SK-N-SH (cell line): Measurements from ENCODE around the gene PIK3R5. TPM values are rescaled to one million over a fixed set of nuclear protein-coding genes. Genes with fewer than 3 reads are reported as not detected.

Experiments used
- CTCF ChIA-PET: fragments of 300-600, 350-600 bp; formaldehyde crosslinking; extraction: SDS; loops from one replicate; lab custom pipeline; 2021; lab: Yijun Ruan, JAX
- POLR2A ChIA-PET: fragments of 350-600 bp; sonication (Branson Sonifier 250); formaldehyde crosslinking; extraction: SDS; loops from one replicate; lab custom pipeline; 2020; ENCODE audit warnings: antibody characterized with exemption, inconsistent platforms; lab: Yijun Ruan, JAX
- DNase-seq: peaks from one replicate; pipeline ENCODE4 v3.0.0; 2012
- H2AFZ ChIP-seq: fragments of 200-600 bp; sonication (generic); 2 replicates; pipeline ENCODE4 v1.8.1; 2016; ENCODE audit warnings: antibody characterized with exemption, mild to moderate bottlenecking, low read depth
- H3F3A ChIP-seq: fragments of 200-600 bp; sonication (generic); replicated peaks from 2 replicates; pipeline ENCODE3; 2016; ENCODE audit warnings: antibody characterized with exemption, mild to moderate bottlenecking; ENCODE audit not compliant: insufficient read depth
- H3K27ac ChIP-seq, 2 experiments: fragments of 200-500 bp in 1 of 2; fragments of 200-600 bp in 1 of 2; sonication (Bioruptor generic) in 1 of 2; sonication (generic), shearing (Covaris generic) in 1 of 2; 2 replicates each; pipeline versions ENCODE4 v1.5.1 to v1.6.1; 2014 to 2016; ENCODE audit warnings: low read depth in 2 of 2, inconsistent platforms in 1 of 2, low read length in 1 of 2, mild to moderate bottlenecking in 1 of 2, mixed read lengths in 1 of 2
- H3K27me3 ChIP-seq: fragments of 200-600 bp; sonication (generic), shearing (Covaris generic); 2 replicates; pipeline ENCODE4 v1.6.1; 2016; ENCODE audit warnings: mixed run types; ENCODE audit not compliant: insufficient read depth
- H3K36me3 ChIP-seq, 2 experiments: fragments of 200-500 bp in 1 of 2; fragments of 200-600 bp in 1 of 2; sonication (Bioruptor generic) in 1 of 2; sonication (generic) in 1 of 2; replicated peaks in 1 of 2; 2 replicates each; pipeline versions ENCODE3 to v1.5.1; 2014 to 2016; ENCODE audit warnings: low read length in 1 of 2, mild to moderate bottlenecking in 1 of 2; ENCODE audit not compliant: insufficient read depth in 2 of 2, control insufficient read depth in 1 of 2
- H3K4me1 ChIP-seq, 2 experiments: fragments of 200-500 bp in 1 of 2; fragments of 200-600 bp in 1 of 2; sonication (Bioruptor generic) in 1 of 2; sonication (generic), shearing (Covaris generic) in 1 of 2; 2 replicates each; pipeline versions ENCODE4 v1.5.1 to v1.6.1; 2014 to 2016; ENCODE audit warnings: low read depth in 1 of 2, low read length in 1 of 2, mixed run types in 1 of 2; ENCODE audit not compliant: insufficient read depth in 2 of 2, control insufficient read depth in 1 of 2
- H3K4me2 ChIP-seq: fragments of 200-600 bp; sonication (generic), shearing (Covaris generic); 2 replicates; pipeline ENCODE4 v1.6.1; 2017; ENCODE audit warnings: mixed run types
- H3K4me3 ChIP-seq, 2 experiments: fragments of 200-500 bp in 1 of 2; fragments of 200-600 bp in 1 of 2; sonication (Bioruptor generic) in 1 of 2; sonication (generic), shearing (Covaris generic) in 1 of 2; 2 replicates each; pipeline versions ENCODE4 v1.5.1 to v1.8.1; 2014 to 2016; ENCODE audit warnings: low read depth in 2 of 2, inconsistent platforms in 1 of 2, low read length in 1 of 2, mild to moderate bottlenecking in 1 of 2, mixed read lengths in 1 of 2, moderate library complexity in 1 of 2
- H3K79me2 ChIP-seq: fragments of 200-600 bp; sonication (generic); 2 replicates; pipeline ENCODE4 v1.8.1; 2017; ENCODE audit warnings: mild to moderate bottlenecking; ENCODE audit not compliant: insufficient read depth
- H3K9ac ChIP-seq: fragments of 200-600 bp; sonication (generic); 2 replicates; pipeline ENCODE4 v1.6.1; 2017; ENCODE audit warnings: mixed run types
- H3K9me2 ChIP-seq: fragments of 200-600 bp; sonication (generic); 2 replicates; pipeline ENCODE4 v1.6.1; 2017; ENCODE audit warnings: mixed run types
- H3K9me3 ChIP-seq: fragments of 200-600 bp; sonication (generic); 2 replicates; pipeline ENCODE4 v1.6.1; 2017; ENCODE audit warnings: mixed run types, mild to moderate bottlenecking, moderate library complexity
- H4K20me1 ChIP-seq: fragments of 200-600 bp; sonication (generic); 2 replicates; pipeline ENCODE4 v1.6.1; 2017; ENCODE audit warnings: mild to moderate bottlenecking, mixed run types; ENCODE audit not compliant: insufficient read depth
- ELF1 ChIP-seq: IDR thresholded peaks from 2 replicates; pipeline ENCODE4 v1.4.0; 2012
- EP300 ChIP-seq, 2 experiments: IDR thresholded peaks; 2 replicates each; pipeline versions ENCODE4 v1.4.0 to v1.6.1; 2012; ENCODE audit warnings: borderline replicate concordance in 1 of 2, low read depth in 1 of 2, low read length in 1 of 2
- FOSL2 ChIP-seq: IDR thresholded peaks from 2 replicates; pipeline ENCODE4 v1.4.0; 2012; ENCODE audit warnings: low read depth, mild to moderate bottlenecking, moderate library complexity, borderline replicate concordance
- FOXJ3 ChIP-seq: sonication (generic); formaldehyde crosslinking; IDR thresholded peaks from 2 replicates; pipeline ENCODE4 v1.5.1; 2020; ENCODE audit warnings: mild to moderate bottlenecking, missing genetic modification reagents
- FOXM1 ChIP-seq: IDR thresholded peaks from 2 replicates; pipeline ENCODE4 v1.4.0; 2012; ENCODE audit warnings: low read depth, mild to moderate bottlenecking
- GABPA ChIP-seq: IDR thresholded peaks from 2 replicates; pipeline ENCODE4 v1.4.0; 2012; ENCODE audit warnings: low read depth, mild to moderate bottlenecking
- GATA2 ChIP-seq: sonication (generic); formaldehyde crosslinking; IDR thresholded peaks from 2 replicates; pipeline ENCODE4 v1.5.0; 2020; ENCODE audit warnings: mild to moderate bottlenecking, missing genetic modification reagents
- JUND ChIP-seq: IDR thresholded peaks from 2 replicates; pipeline ENCODE4 v1.4.0; 2012
- MEF2A ChIP-seq: IDR thresholded peaks from 2 replicates; pipeline ENCODE4 v1.4.0; 2012; ENCODE audit warnings: low read depth, borderline replicate concordance
- NFIC ChIP-seq: IDR thresholded peaks from 2 replicates; pipeline ENCODE4 v1.4.0; 2012; ENCODE audit warnings: borderline replicate concordance
- NRF1 ChIP-seq: IDR thresholded peaks from 2 replicates; pipeline ENCODE4 v1.6.1; 2012; ENCODE audit warnings: low read depth, mild to moderate bottlenecking, low read length
- RAD21 ChIP-seq: IDR thresholded peaks from 2 replicates; pipeline ENCODE4 v1.6.1; 2012; ENCODE audit warnings: mild to moderate bottlenecking, low read length
- RCOR1 ChIP-seq: fragments of 150-350 bp; IDR thresholded peaks from 2 replicates; pipeline ENCODE4 v1.6.1; 2017; ENCODE audit warnings: antibody characterized with exemption, low read length
- SMC3 ChIP-seq: IDR thresholded peaks from 2 replicates; pipeline ENCODE4 v1.6.1; 2012; ENCODE audit warnings: low read depth, low read length, improper control_type of control experiment
- TAF1 ChIP-seq: IDR thresholded peaks from 2 replicates; pipeline ENCODE4 v1.6.1; 2012; ENCODE audit warnings: low read depth, mild to moderate bottlenecking, low read length, moderate library complexity, borderline replicate concordance
- TCF12 ChIP-seq: IDR thresholded peaks from 2 replicates; pipeline ENCODE4 v1.4.0; 2012
- YY1 ChIP-seq: IDR thresholded peaks from 2 replicates; pipeline ENCODE4 v1.4.0; 2012; ENCODE audit warnings: low read depth, mild to moderate bottlenecking
- WGBS: methylation state at CpG from one replicate; pipeline ENCODE4 v1.1.6; 2017; ENCODE audit warnings: low lambda C conversion rate; 5-methylcytosine and 5-hydroxymethylcytosine counted together
- polyA plus RNA-seq, 3 experiments: library from polyadenylated mRNA; depleted of rRNA; stranded (reverse); fragments of >200 nt; gene quantifications; 2 replicates each; pipeline ENCODE4 v1.2.3, GENCODE V29; 2012
- TF ChIP-seq, protein P1 (sequence below): IDR thresholded peaks from 2 replicates; pipeline ENCODE4 v1.4.0; 2012; ENCODE audit warnings: low read depth
- TF ChIP-seq, protein P2 (sequence below): IDR thresholded peaks from 2 replicates; pipeline ENCODE4; 2012
- TF ChIP-seq, protein P3 (sequence below): fragments of 150-350 bp; IDR thresholded peaks from 2 replicates; pipeline ENCODE4 v1.6.1; 2016; ENCODE audit warnings: mild to moderate bottlenecking, low read depth, low read length
- TF ChIP-seq, protein P4 (sequence below): IDR thresholded peaks from 2 replicates; pipeline ENCODE4 v1.4.0; 2012; ENCODE audit warnings: low read depth, borderline replicate concordance
- TF ChIP-seq, protein P5 (sequence below): IDR thresholded peaks from 2 replicates; pipeline ENCODE4 v1.4.0; 2012; ENCODE audit warnings: low read depth, borderline replicate concordance
- TF ChIP-seq, protein P6 (sequence below): fragments of 150-350 bp; IDR thresholded peaks from 2 replicates; pipeline ENCODE4 v1.6.1; 2017; ENCODE audit warnings: antibody characterized with exemption, low read length, low read depth, borderline replicate concordance

PIK3R5 gene
- polyA plus RNA-seq, 1 of the 3 experiments (the other 2 are of a cell fraction) = not detected

DNA sequence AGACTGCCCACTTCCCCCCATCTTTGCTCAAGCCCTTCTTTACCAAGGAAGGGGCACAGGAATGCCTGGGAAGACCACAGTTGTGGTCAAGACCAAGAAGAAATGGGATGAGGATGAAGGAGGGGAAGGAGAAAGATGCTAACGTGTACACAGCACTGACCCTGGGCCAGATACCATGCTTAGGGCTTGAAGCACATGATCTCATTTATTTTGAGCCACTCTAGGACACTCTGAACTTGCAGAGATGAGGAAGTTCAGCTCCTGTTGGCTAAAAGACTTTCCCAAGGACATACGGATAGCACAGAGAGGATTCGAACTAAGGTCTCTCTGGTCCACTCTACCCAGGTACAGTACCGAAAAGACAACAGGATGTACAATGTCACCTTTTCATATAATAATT is 42.6 kb downstream of the PIK3R5 start:
- no peaks in the 10 kb centered on the region for H3K79me2 ChIP-seq
- POLR2A ChIA-PET = no interaction called here

DNA sequence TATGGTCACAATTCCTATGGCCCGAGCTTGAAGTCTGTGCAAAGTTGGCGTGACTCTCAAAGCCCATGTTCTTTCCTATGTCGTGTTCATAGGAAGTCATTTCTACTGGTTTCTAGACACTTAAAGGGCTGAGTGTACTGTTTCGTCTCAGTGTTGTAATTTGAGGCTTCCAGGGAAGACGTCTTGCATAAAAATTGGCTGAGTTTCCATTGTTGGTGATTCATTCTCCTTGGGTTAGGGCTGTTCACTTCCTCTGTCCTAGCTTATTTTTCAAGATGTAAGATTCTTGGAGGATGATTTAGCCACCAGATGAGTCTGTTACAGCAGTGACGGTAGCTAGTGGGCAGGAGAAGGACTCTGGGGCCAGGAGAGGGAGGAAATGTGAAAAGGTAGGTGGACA is 43.1 kb downstream of the PIK3R5 start:
- CTCF ChIA-PET = interaction anchor here (1.7 kb wide), 1 partner anchor 22 kb away, joined by 3 read pairs; no protein-coding TSS in a partner anchor
- no peak for DNase-seq
- peak overlapping the region; percentile 27; the same call in 1 of the 2 replicates for H2AFZ ChIP-seq
- H4K20me1 ChIP-seq = no peaks in the 10 kb centered on the region
- POLR2A ChIA-PET = no interaction called here
- H3K9me3 ChIP-seq = no peaks in the 10 kb centered on the region
- H3K4me2 ChIP-seq = peak overlapping the region; percentile 63
- no peaks in the 10 kb centered on the region for H3K79me2 ChIP-seq
- no peak overlapping the region for H3K4me3 ChIP-seq
- peaks cover 13% of the 10 kb centered on the region for H3F3A ChIP-seq
- H3K4me1 ChIP-seq = no peaks in the 10 kb centered on the region
- no peaks in the 10 kb centered on the region for H3K27me3 ChIP-seq
- H3K9ac ChIP-seq = no peak overlapping the region
- H3K27ac ChIP-seq = no peak overlapping the region
- no peaks in the 10 kb centered on the region for H3K9me2 ChIP-seq
- WGBS = 6% methylated on average over 6 of the region's 6 CpGs
- H3K36me3 ChIP-seq = no peaks in the 10 kb centered on the region
- TF ChIP-seq, protein P1, sequence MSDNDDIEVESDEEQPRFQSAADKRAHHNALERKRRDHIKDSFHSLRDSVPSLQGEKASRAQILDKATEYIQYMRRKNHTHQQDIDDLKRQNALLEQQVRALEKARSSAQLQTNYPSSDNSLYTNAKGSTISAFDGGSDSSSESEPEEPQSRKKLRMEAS = no peak
- no peak for TF ChIP-seq GATA2 (CRISPR knock-in tag)
- peak; percentile 76 for TF ChIP-seq NFIC
- peak; percentile 57; the same call in 1 of the 2 replicates for TF ChIP-seq FOSL2
- peak; percentile 49; the same call in 1 of the 2 replicates for TF ChIP-seq JUND
- no peak for TF ChIP-seq FOXM1
- no peak for TF ChIP-seq NRF1
- TF ChIP-seq, protein P2, sequence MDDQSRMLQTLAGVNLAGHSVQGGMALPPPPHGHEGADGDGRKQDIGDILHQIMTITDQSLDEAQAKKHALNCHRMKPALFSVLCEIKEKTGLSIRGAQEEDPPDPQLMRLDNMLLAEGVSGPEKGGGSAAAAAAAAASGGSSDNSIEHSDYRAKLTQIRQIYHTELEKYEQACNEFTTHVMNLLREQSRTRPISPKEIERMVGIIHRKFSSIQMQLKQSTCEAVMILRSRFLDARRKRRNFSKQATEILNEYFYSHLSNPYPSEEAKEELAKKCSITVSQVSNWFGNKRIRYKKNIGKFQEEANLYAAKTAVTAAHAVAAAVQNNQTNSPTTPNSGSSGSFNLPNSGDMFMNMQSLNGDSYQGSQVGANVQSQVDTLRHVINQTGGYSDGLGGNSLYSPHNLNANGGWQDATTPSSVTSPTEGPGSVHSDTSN = peak; percentile 18; the same call in 1 of the 2 replicates
- TF ChIP-seq TCF12 = peak; percentile 58
- TF ChIP-seq GABPA = no peak
- TF ChIP-seq TAF1 = no peak
- TF ChIP-seq, protein P3, sequence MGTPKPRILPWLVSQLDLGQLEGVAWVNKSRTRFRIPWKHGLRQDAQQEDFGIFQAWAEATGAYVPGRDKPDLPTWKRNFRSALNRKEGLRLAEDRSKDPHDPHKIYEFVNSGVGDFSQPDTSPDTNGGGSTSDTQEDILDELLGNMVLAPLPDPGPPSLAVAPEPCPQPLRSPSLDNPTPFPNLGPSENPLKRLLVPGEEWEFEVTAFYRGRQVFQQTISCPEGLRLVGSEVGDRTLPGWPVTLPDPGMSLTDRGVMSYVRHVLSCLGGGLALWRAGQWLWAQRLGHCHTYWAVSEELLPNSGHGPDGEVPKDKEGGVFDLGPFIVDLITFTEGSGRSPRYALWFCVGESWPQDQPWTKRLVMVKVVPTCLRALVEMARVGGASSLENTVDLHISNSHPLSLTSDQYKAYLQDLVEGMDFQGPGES = no peak
- TF ChIP-seq, protein P4, sequence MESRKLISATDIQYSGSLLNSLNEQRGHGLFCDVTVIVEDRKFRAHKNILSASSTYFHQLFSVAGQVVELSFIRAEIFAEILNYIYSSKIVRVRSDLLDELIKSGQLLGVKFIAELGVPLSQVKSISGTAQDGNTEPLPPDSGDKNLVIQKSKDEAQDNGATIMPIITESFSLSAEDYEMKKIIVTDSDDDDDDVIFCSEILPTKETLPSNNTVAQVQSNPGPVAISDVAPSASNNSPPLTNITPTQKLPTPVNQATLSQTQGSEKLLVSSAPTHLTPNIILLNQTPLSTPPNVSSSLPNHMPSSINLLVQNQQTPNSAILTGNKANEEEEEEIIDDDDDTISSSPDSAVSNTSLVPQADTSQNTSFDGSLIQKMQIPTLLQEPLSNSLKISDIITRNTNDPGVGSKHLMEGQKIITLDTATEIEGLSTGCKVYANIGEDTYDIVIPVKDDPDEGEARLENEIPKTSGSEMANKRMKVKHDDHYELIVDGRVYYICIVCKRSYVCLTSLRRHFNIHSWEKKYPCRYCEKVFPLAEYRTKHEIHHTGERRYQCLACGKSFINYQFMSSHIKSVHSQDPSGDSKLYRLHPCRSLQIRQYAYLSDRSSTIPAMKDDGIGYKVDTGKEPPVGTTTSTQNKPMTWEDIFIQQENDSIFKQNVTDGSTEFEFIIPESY = no peak
- no peak for TF ChIP-seq RAD21
- TF ChIP-seq, protein P5, sequence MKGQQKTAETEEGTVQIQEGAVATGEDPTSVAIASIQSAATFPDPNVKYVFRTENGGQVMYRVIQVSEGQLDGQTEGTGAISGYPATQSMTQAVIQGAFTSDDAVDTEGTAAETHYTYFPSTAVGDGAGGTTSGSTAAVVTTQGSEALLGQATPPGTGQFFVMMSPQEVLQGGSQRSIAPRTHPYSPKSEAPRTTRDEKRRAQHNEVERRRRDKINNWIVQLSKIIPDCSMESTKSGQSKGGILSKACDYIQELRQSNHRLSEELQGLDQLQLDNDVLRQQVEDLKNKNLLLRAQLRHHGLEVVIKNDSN = no peak
- TF ChIP-seq ELF1 = no peak
- no peak for TF ChIP-seq EP300 (IDR thresholded peaks at IDR 0.05; ENCODE audit: borderline replicate concordance in 1 of 2, low read depth in 1 of 2, low read length in 1 of 2)
- no peak for TF ChIP-seq SMC3
- TF ChIP-seq MEF2A = no peak

More for the DNA sequence above, 42.6 kb downstream of the PIK3R5 start:
- Histone ChIP-seq H3F3A (peaks cover 13% of the 10 kb centered on the region), H3K4me1 (no peaks in the 10 kb centered on the region), H3K9me3 (peaks cover 3% of the 10 kb centered on the region; the same call in 1 of the 2 replicates), H4K20me1 (no peaks in the 10 kb centered on the region), H3K4me2 (peak overlapping the region; percentile 63; the same call in 1 of the 2 replicates), H3K27ac (no peak overlapping the region), H3K36me3 (no peaks in the 10 kb centered on the region), H2AFZ (peak overlapping the region; percentile 27; the same call in 1 of the 2 replicates), H3K27me3 (no peaks in the 10 kb centered on the region), H3K9me2 (no peaks in the 10 kb centered on the region), H3K9ac (no peak overlapping the region), H3K4me3 (no peak overlapping the region)
- CTCF ChIA-PET = interaction anchor here (0.8 to 1.7 kb wide), 2 partner anchors 22 to 28 kb away, joined by 3 read pairs; no protein-coding TSS in a partner anchor
- no peak for DNase-seq
- WGBS = 19% methylated on average over 4 of the region's 4 CpGs
- no peak for TF ChIP-seq FOXM1
- no peak for TF ChIP-seq TAF1
- no peak for TF ChIP-seq EP300 (IDR thresholded peaks at IDR 0.05; ENCODE audit: borderline replicate concordance in 1 of 2, low read depth in 1 of 2, low read length in 1 of 2)
- TF ChIP-seq, protein P6, sequence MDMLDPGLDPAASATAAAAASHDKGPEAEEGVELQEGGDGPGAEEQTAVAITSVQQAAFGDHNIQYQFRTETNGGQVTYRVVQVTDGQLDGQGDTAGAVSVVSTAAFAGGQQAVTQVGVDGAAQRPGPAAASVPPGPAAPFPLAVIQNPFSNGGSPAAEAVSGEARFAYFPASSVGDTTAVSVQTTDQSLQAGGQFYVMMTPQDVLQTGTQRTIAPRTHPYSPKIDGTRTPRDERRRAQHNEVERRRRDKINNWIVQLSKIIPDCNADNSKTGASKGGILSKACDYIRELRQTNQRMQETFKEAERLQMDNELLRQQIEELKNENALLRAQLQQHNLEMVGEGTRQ = no peak
- TF ChIP-seq RCOR1 = no peak
- no peak for TF ChIP-seq RAD21
- TF ChIP-seq MEF2A = no peak
- TF ChIP-seq YY1 = no peak
- no peak for TF ChIP-seq FOXJ3
- TF ChIP-seq TCF12 = no peak
